ENCODE measurements around the gene CCDC88A. TPM values are rescaled to one million over a fixed set of nuclear protein-coding genes. Genes with fewer than 3 reads are reported as not detected.
A peak's percentile ranks its signal among the peaks of the same experiment; 100 is the strongest.

Gene CCDC88A
- total and polyA plus RNA-seq, 2 experiments from 2014 or later: 30.4 to 32.4 TPM

DNA sequence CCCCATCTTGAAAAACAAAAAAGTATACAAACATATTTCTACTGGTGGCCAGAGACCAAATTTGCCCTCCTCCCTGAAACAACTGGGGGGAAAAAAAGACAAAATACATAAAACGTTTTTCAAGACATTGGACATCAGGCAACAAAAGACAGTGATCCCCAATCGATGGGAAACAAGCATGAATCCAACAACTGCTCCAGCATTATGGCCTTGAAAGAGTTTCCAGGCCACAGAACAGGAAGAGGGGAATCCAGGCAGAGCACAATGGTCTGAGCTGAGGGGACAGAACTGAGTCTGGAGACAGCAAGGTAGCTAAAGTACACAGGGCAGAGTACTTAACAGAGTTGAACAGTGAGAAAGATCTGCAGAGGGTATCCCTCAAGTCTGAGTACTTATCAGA is 4.4 kb downstream of the CCDC88A start:
- H3K27me3 ChIP-seq (replicated peaks; ENCODE audit: insufficient read depth): no peaks in the 10 kb centered on the region
- in situ Hi-C loops (cut with MboI): no loop called here
- DNase-seq: no peak
- no peaks in the 10 kb centered on the region for H3F3A ChIP-seq (ENCODE audit: insufficient read depth)
- peaks cover 15% of the 10 kb centered on the region for H3K4me1 ChIP-seq (ENCODE audit: insufficient read depth)
- no peak overlapping the region for H3K27ac ChIP-seq
- 96 to 100% methylated on average over 2 of the region's 2 CpGs for WGBS, 2 experiments (ENCODE audit: low coverage in 1 of 2, low lambda C conversion rate in 2 of 2, missing lambda C conversion rate in 2 of 2)
- no peaks in the 10 kb centered on the region; the same call in 1 of the 2 replicates for H3K36me3 ChIP-seq (ENCODE audit: low read depth)
- peaks cover 88% of the 10 kb centered on the region for H3K79me2 ChIP-seq (ENCODE audit: insufficient read depth)
- H3K9me3 ChIP-seq (ENCODE audit: low read depth): no peaks in the 10 kb centered on the region
- no peaks in the 10 kb centered on the region for H3K9me2 ChIP-seq (ENCODE audit: insufficient read depth)
- H4K20me1 ChIP-seq (ENCODE audit: insufficient read depth): no peaks in the 10 kb centered on the region
- TF ChIP-seq EZH2phosphoT487 (IDR thresholded peaks at IDR 0.05; ENCODE audit: insufficient read depth, low read depth): no peak
- TF ChIP-seq EZH2 (IDR thresholded peaks at IDR 0.05; ENCODE audit: insufficient read depth, poor library complexity, severe bottlenecking): no peak
- H3K4me2 ChIP-seq (ENCODE audit: unreplicated experiment): no peak overlapping the region
- H3K4me3 ChIP-seq: no peak overlapping the region
- H3K9ac ChIP-seq: no peak overlapping the region
- H2AFZ ChIP-seq: no peak overlapping the region

DNA sequence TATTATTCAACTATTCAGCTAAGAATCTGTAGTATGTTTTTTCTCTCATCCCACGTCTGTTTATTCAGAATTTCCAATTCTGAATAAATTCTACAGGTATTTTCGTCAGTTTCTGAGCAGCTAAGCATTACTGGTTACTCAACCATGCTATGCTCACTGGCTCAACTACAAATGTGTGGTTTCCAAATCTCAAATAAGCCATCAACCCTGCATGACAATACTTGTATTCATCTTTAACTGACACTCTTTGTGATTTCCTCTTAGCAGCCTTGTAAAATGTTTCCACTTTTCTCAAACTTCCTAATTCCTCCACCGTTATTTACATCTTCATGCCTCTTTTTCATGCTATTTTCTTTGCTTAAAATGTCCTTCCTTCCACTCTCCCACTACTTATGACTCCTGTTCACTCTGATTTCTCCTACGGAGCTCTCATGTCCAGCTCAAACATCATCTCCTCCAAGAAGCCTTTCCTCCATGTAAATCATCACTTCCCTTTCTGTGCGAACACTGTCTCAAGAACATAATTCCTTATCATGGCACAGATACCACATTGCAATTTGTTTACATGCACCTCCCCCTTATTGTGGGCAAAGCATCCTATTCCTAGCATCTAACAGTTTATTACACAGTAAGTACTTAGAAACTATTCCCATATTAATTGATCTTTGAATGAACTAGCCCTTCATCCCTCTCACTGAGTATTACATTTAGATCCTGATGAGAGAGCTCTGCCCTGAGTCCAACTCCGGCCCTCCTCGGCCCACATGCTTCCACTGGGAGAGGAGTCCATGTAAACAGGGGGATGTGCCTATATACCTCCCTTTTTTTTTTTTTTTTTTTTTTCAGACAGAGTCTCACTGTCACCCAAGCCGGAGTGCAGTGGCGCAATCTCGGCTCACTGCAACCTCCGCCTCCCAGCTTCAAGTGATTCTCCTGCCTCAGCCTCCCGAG is 10.5 kb downstream of the CCDC88A start:
- Histone ChIP-seq H3K4me1 (ENCODE audit: insufficient read depth) (peaks cover 14% of the 10 kb centered on the region), H3K4me3 (peak overlapping the region; percentile 64), H3K9me2 (ENCODE audit: insufficient read depth) (no peaks in the 10 kb centered on the region), H3K36me3 (ENCODE audit: low read depth) (no peaks in the 10 kb centered on the region; the same call in 1 of the 2 replicates), H3K4me2 (ENCODE audit: unreplicated experiment) (peak overlapping the region; percentile 87), H3K27me3 (replicated peaks; ENCODE audit: insufficient read depth) (no peaks in the 10 kb centered on the region), H2AFZ (peak overlapping the region; percentile 47), H3K9me3 (ENCODE audit: low read depth) (no peaks in the 10 kb centered on the region), H3K9ac (peak overlapping the region; percentile 64), H3F3A (ENCODE audit: insufficient read depth) (peaks cover 14% of the 10 kb centered on the region; the same call in 1 of the 2 replicates), H3K27ac (peak overlapping the region; percentile 74), H3K79me2 (ENCODE audit: insufficient read depth) (peaks cover 84% of the 10 kb centered on the region), H4K20me1 (ENCODE audit: insufficient read depth) (no peaks in the 10 kb centered on the region)
- peak; percentile 60 for DNase-seq
- TF ChIP-seq EZH2 (IDR thresholded peaks at IDR 0.05; ENCODE audit: insufficient read depth, poor library complexity, severe bottlenecking) (no peak), EZH2phosphoT487 (IDR thresholded peaks at IDR 0.05; ENCODE audit: insufficient read depth, low read depth) (no peak)
- WGBS, 2 experiments (ENCODE audit: low coverage in 1 of 2, low lambda C conversion rate in 2 of 2, missing lambda C conversion rate in 2 of 2): 76 to 77% methylated on average over 12 of the region's 12 CpGs
- in situ Hi-C loops (cut with MboI): no loop called here

DNA sequence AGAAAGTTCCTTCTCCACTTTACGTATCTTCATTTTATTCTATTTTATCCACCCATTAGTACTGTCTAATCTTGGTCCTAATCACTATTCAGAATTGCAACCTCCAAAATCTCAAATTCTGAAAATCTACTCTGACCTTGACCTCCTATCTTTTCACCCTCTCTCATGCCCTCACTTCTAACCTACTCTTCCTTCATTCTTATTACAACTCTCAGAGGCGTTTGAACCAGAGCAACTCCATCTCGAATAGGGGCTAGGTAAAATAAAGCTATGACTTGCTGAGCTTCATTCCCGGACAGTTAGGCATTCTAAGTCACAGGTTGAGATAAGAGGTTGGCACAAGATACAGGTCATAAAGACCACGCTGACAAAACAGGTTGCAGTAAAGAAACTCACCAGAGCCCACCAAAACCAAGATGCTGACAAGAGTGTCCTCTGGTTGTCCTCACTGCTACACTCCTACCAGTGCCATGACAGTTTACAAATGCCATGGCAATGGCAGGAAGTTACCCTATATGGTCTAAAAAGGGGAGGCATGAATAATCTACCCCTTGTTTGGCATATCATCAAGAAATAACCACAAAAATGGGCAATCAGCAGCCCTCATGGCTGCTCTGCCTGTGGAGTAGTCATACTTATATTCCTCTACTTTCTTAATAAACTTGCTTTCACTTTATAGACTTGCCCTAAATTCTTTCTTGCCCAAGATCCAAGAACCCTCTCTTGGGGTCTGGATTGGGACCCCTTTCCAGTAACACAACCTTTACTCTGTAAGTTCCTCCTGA is 11.4 kb downstream of the CCDC88A start:
- in situ Hi-C loops (cut with MboI): no loop called here
- Histone ChIP-seq H3K79me2 (ENCODE audit: insufficient read depth) (peaks cover 79% of the 10 kb centered on the region), H3K27ac (peak overlapping the region; percentile 74), H3K27me3 (replicated peaks; ENCODE audit: insufficient read depth) (no peaks in the 10 kb centered on the region), H2AFZ (peak overlapping the region; percentile 47), H3K4me1 (ENCODE audit: insufficient read depth) (peaks cover 14% of the 10 kb centered on the region), H4K20me1 (ENCODE audit: insufficient read depth) (no peaks in the 10 kb centered on the region), H3K36me3 (ENCODE audit: low read depth) (no peaks in the 10 kb centered on the region), H3K9me3 (ENCODE audit: low read depth) (no peaks in the 10 kb centered on the region), H3F3A (ENCODE audit: insufficient read depth) (peaks cover 14% of the 10 kb centered on the region; the same call in 1 of the 2 replicates), H3K9ac (peak overlapping the region; percentile 64), H3K4me2 (ENCODE audit: unreplicated experiment) (peak overlapping the region; percentile 87), H3K9me2 (ENCODE audit: insufficient read depth) (no peaks in the 10 kb centered on the region), H3K4me3 (peak overlapping the region; percentile 64)
- WGBS, 2 experiments (ENCODE audit: low coverage in 1 of 2, low lambda C conversion rate in 2 of 2, missing lambda C conversion rate in 2 of 2): 77 to 78% methylated on average over 5 of the region's 5 CpGs
- no peak for TF ChIP-seq EZH2phosphoT487 (IDR thresholded peaks at IDR 0.05; ENCODE audit: insufficient read depth, low read depth)
- TF ChIP-seq EZH2 (IDR thresholded peaks at IDR 0.05; ENCODE audit: insufficient read depth, poor library complexity, severe bottlenecking): no peak
- peak; percentile 68 for DNase-seq

GRCh38 chr2:55405116-55405515 is 14.5 kb downstream of the CCDC88A start:
- in situ Hi-C loops (cut with MboI): no loop called here
- no peak overlapping the region for H3K27ac ChIP-seq

More at GRCh38 chr2:55405116-55405515, 14.5 kb downstream of the CCDC88A start:
- H4K20me1 ChIP-seq (ENCODE audit: insufficient read depth): no peaks in the 10 kb centered on the region
- H3K27me3 ChIP-seq (replicated peaks; ENCODE audit: insufficient read depth): no peaks in the 10 kb centered on the region
- H3K36me3 ChIP-seq (ENCODE audit: low read depth): no peaks in the 10 kb centered on the region
- H3K9me2 ChIP-seq (ENCODE audit: insufficient read depth): no peaks in the 10 kb centered on the region
- 96 to 98% methylated on average over 2 of the region's 2 CpGs for WGBS, 2 experiments (ENCODE audit: low coverage in 1 of 2, low lambda C conversion rate in 2 of 2, missing lambda C conversion rate in 2 of 2)
- no peak overlapping the region for H2AFZ ChIP-seq
- H3K4me1 ChIP-seq (ENCODE audit: insufficient read depth): peaks cover 16% of the 10 kb centered on the region
- no peak overlapping the region for H3K4me2 ChIP-seq (ENCODE audit: unreplicated experiment)
- H3K4me3 ChIP-seq: no peak overlapping the region
- TF ChIP-seq EZH2phosphoT487 (IDR thresholded peaks at IDR 0.05; ENCODE audit: insufficient read depth, low read depth): no peak
- TF ChIP-seq EZH2 (IDR thresholded peaks at IDR 0.05; ENCODE audit: insufficient read depth, poor library complexity, severe bottlenecking): no peak
- H3K9me3 ChIP-seq (ENCODE audit: low read depth): no peaks in the 10 kb centered on the region
- no peak for DNase-seq
- no peak overlapping the region for H3K9ac ChIP-seq
- H3K79me2 ChIP-seq (ENCODE audit: insufficient read depth): peaks cover 57% of the 10 kb centered on the region
- peaks cover 14% of the 10 kb centered on the region; the same call in 1 of the 2 replicates for H3F3A ChIP-seq (ENCODE audit: insufficient read depth)
